Measurements from ENCODE around the gene LDLRAD4.

DNA sequence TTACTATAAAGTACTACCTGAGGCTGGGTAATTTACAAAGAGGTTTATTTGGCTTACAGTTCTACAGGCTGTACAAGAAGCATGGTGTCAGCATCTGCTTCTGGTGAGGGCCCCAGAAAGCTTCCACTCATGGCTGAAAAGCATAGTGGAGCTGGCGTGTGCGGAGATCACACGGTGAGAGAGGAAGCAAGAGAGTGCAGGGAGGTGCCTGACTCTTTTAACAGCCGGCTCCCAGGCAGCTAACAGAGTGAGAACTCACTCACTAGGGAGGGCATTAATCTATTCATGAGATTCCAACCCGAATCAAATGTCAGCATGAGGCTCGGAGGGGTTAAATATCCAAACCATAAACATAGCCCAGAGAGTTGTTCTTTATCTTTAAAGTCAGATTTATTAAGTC, 117.3 kb downstream of the LDLRAD4 start:
- no peak for TF ChIP-seq EZH2 (IDR thresholded peaks at IDR 0.05; ENCODE audit: borderline replicate concordance, low read depth, low read length, severe bottlenecking)
- TF ChIP-seq, protein P1, sequence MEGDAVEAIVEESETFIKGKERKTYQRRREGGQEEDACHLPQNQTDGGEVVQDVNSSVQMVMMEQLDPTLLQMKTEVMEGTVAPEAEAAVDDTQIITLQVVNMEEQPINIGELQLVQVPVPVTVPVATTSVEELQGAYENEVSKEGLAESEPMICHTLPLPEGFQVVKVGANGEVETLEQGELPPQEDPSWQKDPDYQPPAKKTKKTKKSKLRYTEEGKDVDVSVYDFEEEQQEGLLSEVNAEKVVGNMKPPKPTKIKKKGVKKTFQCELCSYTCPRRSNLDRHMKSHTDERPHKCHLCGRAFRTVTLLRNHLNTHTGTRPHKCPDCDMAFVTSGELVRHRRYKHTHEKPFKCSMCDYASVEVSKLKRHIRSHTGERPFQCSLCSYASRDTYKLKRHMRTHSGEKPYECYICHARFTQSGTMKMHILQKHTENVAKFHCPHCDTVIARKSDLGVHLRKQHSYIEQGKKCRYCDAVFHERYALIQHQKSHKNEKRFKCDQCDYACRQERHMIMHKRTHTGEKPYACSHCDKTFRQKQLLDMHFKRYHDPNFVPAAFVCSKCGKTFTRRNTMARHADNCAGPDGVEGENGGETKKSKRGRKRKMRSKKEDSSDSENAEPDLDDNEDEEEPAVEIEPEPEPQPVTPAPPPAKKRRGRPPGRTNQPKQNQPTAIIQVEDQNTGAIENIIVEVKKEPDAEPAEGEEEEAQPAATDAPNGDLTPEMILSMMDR (IDR thresholded peaks at IDR 0.05; ENCODE audit: borderline replicate concordance, extremely low read depth, low read length, poor library complexity, severe bottlenecking), result no peak

Measured in DND-41 (cell line).